GM12878 (cell line): Measurements from ENCODE around the gene SLC6A17. TPM values are rescaled to one million over a fixed set of nuclear protein-coding genes. Genes with fewer than 3 reads are reported as not detected.

Experiments
- ATAC-seq: fragments of 200-7000 bp; cut with Tn5 transposase; 3 replicates; pipeline ENCODE4 v1.9.1; 2020; ENCODE audit warnings: mild to moderate bottlenecking, moderate library complexity
- BruUV-seq: library from RNA; stranded (reverse); fragments of 400-500 nt; replicated peaks from 2 replicates; lab custom pipeline; 2021; lab: Mats Ljungman, UMichigan
- CTCF ChIA-PET: fragments of 300-600 bp; sonication (Branson Sonifier 250); formaldehyde crosslinking; extraction: SDS; loops from one replicate; lab custom pipeline; 2021; ENCODE audit warnings: inconsistent platforms; lab: Yijun Ruan, JAX
- POLR2A ChIA-PET: fragments of 350-600 bp; formaldehyde crosslinking; extraction: SDS; loops from one replicate; lab custom pipeline; 2021; ENCODE audit warnings: inconsistent platforms; lab: Charles Lee
- RAD21 ChIA-PET: fragments of 300-600 bp; sonication (Branson Sonifier 250); formaldehyde crosslinking; loops from one replicate; lab custom pipeline; 2023; ENCODE audit warnings: antibody characterized with exemption; ENCODE audit not compliant: unreplicated experiment; lab: Charles Lee
- SMC1A ChIA-PET: fragments of 300-600 bp; sonication (Branson Sonifier 250); formaldehyde crosslinking; loops from one replicate; lab custom pipeline; 2023; ENCODE audit not compliant: unreplicated experiment, uncharacterized antibody; lab: Charles Lee
- DNase-seq: peaks from one replicate; pipeline ENCODE4 v3.0.0-alpha.2; 2011; ENCODE audit warnings: low read depth, low spot score
- FAIRE-seq: peaks from 3 replicates; lab custom pipeline; 2011; peaks lifted over from hg19 to GRCh38; lab: Jason Lieb, UNC
- H2AFZ ChIP-seq: 2 replicates; pipeline ENCODE4 v1.6.0; 2011; ENCODE audit warnings: low read depth, low read length, control low read depth; ENCODE audit not compliant: control insufficient read depth
- H3K27ac ChIP-seq: 2 replicates; pipeline ENCODE4 v1.5.1; 2011; ENCODE audit warnings: control low read depth; ENCODE audit not compliant: control insufficient read depth, insufficient read depth
- H3K27me3 ChIP-seq, 2 experiments: replicated peaks in 1 of 2; 2 replicates each; pipeline versions ENCODE4 v1.6.0 to v1.6.1; 2011; ENCODE audit warnings: low read length in 1 of 2; ENCODE audit not compliant: control insufficient read depth in 2 of 2, insufficient read depth in 2 of 2
- H3K36me3 ChIP-seq, 2 experiments: 2 replicates each; pipeline ENCODE4 v1.5.1; 2011; ENCODE audit warnings: low read length in 1 of 2; ENCODE audit not compliant: control insufficient read depth in 2 of 2, insufficient read depth in 2 of 2
- H3K4me1 ChIP-seq: 2 replicates; pipeline ENCODE4 v1.6.1; 2011; ENCODE audit warnings: mild to moderate bottlenecking, low read length, moderate library complexity, mixed read lengths; ENCODE audit not compliant: control insufficient read depth, insufficient read depth
- H3K4me2 ChIP-seq: 2 replicates; pipeline ENCODE4 v1.6.0; 2011; ENCODE audit warnings: control low read depth; ENCODE audit not compliant: control insufficient read depth, insufficient read depth
- H3K4me3 ChIP-seq: fragments of 200-600 bp; sonication (generic); 2 replicates; pipeline ENCODE4 v1.5.1; 2016
- H3K79me2 ChIP-seq: 2 replicates; pipeline ENCODE4 v1.6.0; 2011; ENCODE audit warnings: low read length; ENCODE audit not compliant: control insufficient read depth, insufficient read depth
- H3K9ac ChIP-seq: 2 replicates; pipeline ENCODE4 v1.8.0; 2011; ENCODE audit warnings: low read length, control low read depth, mixed read lengths; ENCODE audit not compliant: control insufficient read depth, insufficient read depth
- H3K9me3 ChIP-seq: replicated peaks from 3 replicates; pipeline ENCODE4 v1.5.1; 2011; ENCODE audit warnings: mild to moderate bottlenecking, low read length; ENCODE audit not compliant: control insufficient read depth, insufficient read depth
- H4K20me1 ChIP-seq: 2 replicates; pipeline ENCODE4 v1.6.0; 2011; ENCODE audit not compliant: control insufficient read depth, insufficient read depth
- CREB1 ChIP-seq: IDR thresholded peaks from 2 replicates; pipeline ENCODE4 v1.6.1; 2012; ENCODE audit warnings: low read depth, mild to moderate bottlenecking, inconsistent platforms
- FOS ChIP-seq: IDR thresholded peaks from 3 replicates; pipeline ENCODE4 v1.6.1; 2011; ENCODE audit warnings: borderline replicate concordance; ENCODE audit not compliant: insufficient read length; ENCODE audit errors: extremely low read depth
- IKZF1 ChIP-seq: fragments of 450-650 bp; conservative IDR thresholded peaks from 2 replicates; pipeline ENCODE4 v1.6.1; 2017; ENCODE audit warnings: antibody characterized with exemption, mild to moderate bottlenecking
- NRF1 ChIP-seq: conservative IDR thresholded peaks from 2 replicates; pipeline ENCODE4 v1.6.1; 2011; ENCODE audit warnings: mild to moderate bottlenecking, low read depth, low read length, improper control_type of control experiment
- POLR2A ChIP-seq: IDR thresholded peaks from 2 replicates; pipeline ENCODE4 v1.6.1; 2011; ENCODE audit warnings: low read depth, mild to moderate bottlenecking, low read length
- POLR2AphosphoS5 ChIP-seq: IDR thresholded peaks from 2 replicates; pipeline ENCODE4 v1.6.1; 2011; ENCODE audit warnings: mild to moderate bottlenecking, low read length, inconsistent platforms
- WGBS: methylation state at CpG from one replicate; pipeline ENCODE4 v1.1.6; 2016; ENCODE audit warnings: low lambda C conversion rate; ENCODE audit not compliant: insufficient replicate concordance, insufficient coverage; ENCODE audit errors: missing lambda C conversion rate; 5-methylcytosine and 5-hydroxymethylcytosine counted together
- in situ Hi-C: fragments of 300-500 bp; cut with MboI; formaldehyde crosslinking; loops from 9 replicates; pipeline ENCODE4 v1.14.3; 2018; ENCODE audit warnings: mixed read lengths
- intact Hi-C: fragments of 100-400 bp; cut with micrococcal nuclease; formaldehyde crosslinking; loops from one replicate; pipeline ENCODE4 v1.14.2; 2022; ENCODE audit not compliant: unreplicated experiment
- polyA plus RNA-seq, 11 experiments: library from polyadenylated mRNA; depleted of rRNA in 4 of 11; unstranded in 6 of 11; stranded (reverse) in 5 of 11; fragments of >200 nt; fragmentation: Nextera tagmentation in 4 of 11; fragmentation: Illumina TruSeq in 1 of 11; extraction: Ambion mirVana in 4 of 11; extraction: Trizol in 1 of 11; gene quantifications; 1 replicate in 1 of 11; 2 replicates in 10 of 11; pipeline versions ENCODE4 v1.2.1 to v1.2.3, GENCODE V29; 2011 to 2016; ENCODE audit warnings: inconsistent platforms in 2 of 11, missing spikeins in 2 of 11, low read depth in 1 of 11
- total RNA-seq, 4 experiments: library from RNA; depleted of rRNA in 3 of 4; stranded (reverse); fragments of >200 nt in 3 of 4; fragmentation: Illumina TruSeq in 1 of 4; extraction: Trizol in 1 of 4; gene quantifications; 2 replicates each; pipeline versions ENCODE4 v1.2.1 to v1.2.3, GENCODE V29; 2013 to 2021
- TF ChIP-seq, protein P1 (sequence below): fragments of 450-650 bp; IDR thresholded peaks from 2 replicates; pipeline ENCODE4 v1.6.1; 2017; ENCODE audit warnings: antibody characterized with exemption, mild to moderate bottlenecking, moderate library complexity
- TF ChIP-seq, protein P2 (sequence below): fragments of 450-650 bp; IDR thresholded peaks from 2 replicates; pipeline ENCODE4 v1.6.1; 2017; ENCODE audit warnings: mild to moderate bottlenecking, moderate library complexity
- TF ChIP-seq, protein P3 (sequence below): fragments of 450-650 bp; IDR thresholded peaks from 2 replicates; pipeline ENCODE4 v1.6.1; 2017; ENCODE audit warnings: mild to moderate bottlenecking
- TF ChIP-seq, protein P4 (sequence below), 3 experiments: IDR thresholded peaks in 2 of 3; conservative IDR thresholded peaks in 1 of 3; 2 replicates each; pipeline ENCODE4 v1.5.1; 2011; ENCODE audit warnings: low read depth in 3 of 3, low read length in 3 of 3, mild to moderate bottlenecking in 3 of 3, control low read depth in 2 of 3, moderate library complexity in 2 of 3, inconsistent platforms in 1 of 3, mixed read lengths in 1 of 3; ENCODE audit not compliant: control insufficient read depth in 2 of 3, insufficient read depth in 1 of 3; ENCODE audit errors: extremely low read depth in 1 of 3

Gene SLC6A17
- total and polyA plus RNA-seq, 10 of the 15 experiments (the other 5 are each of a cell fraction or from before 2014, with no cell fraction given): not detected

DNA sequence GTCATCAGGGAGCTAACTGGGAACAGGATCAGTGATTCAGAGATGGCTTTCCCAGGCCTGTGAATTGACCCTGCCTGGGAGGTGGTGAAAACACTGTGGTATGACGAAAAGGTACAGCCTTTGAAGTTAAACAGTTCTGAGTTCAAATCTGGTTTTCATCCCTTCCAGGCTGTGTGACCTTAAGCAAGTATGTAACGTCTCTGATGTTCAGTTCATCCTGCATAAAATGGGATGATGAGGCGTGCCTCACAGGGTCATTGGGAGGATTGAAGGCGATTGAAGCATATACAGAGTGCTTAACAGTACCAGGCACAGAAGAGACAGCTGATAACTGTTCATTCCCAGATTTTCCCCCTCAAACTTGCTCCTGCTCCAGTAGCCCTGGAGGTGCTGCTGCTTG, 70.8 kb downstream of the SLC6A17 start (continued):
- TF ChIP-seq, protein P1, sequence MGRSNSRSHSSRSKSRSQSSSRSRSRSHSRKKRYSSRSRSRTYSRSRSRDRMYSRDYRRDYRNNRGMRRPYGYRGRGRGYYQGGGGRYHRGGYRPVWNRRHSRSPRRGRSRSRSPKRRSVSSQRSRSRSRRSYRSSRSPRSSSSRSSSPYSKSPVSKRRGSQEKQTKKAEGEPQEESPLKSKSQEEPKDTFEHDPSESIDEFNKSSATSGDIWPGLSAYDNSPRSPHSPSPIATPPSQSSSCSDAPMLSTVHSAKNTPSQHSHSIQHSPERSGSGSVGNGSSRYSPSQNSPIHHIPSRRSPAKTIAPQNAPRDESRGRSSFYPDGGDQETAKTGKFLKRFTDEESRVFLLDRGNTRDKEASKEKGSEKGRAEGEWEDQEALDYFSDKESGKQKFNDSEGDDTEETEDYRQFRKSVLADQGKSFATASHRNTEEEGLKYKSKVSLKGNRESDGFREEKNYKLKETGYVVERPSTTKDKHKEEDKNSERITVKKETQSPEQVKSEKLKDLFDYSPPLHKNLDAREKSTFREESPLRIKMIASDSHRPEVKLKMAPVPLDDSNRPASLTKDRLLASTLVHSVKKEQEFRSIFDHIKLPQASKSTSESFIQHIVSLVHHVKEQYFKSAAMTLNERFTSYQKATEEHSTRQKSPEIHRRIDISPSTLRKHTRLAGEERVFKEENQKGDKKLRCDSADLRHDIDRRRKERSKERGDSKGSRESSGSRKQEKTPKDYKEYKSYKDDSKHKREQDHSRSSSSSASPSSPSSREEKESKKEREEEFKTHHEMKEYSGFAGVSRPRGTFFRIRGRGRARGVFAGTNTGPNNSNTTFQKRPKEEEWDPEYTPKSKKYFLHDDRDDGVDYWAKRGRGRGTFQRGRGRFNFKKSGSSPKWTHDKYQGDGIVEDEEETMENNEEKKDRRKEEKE: no peak
- no peak for TF ChIP-seq CREB1
- TF ChIP-seq NRF1: no peak
- TF ChIP-seq IKZF1: no peak
- TF ChIP-seq POLR2A: no peak
- TF ChIP-seq, protein P2, sequence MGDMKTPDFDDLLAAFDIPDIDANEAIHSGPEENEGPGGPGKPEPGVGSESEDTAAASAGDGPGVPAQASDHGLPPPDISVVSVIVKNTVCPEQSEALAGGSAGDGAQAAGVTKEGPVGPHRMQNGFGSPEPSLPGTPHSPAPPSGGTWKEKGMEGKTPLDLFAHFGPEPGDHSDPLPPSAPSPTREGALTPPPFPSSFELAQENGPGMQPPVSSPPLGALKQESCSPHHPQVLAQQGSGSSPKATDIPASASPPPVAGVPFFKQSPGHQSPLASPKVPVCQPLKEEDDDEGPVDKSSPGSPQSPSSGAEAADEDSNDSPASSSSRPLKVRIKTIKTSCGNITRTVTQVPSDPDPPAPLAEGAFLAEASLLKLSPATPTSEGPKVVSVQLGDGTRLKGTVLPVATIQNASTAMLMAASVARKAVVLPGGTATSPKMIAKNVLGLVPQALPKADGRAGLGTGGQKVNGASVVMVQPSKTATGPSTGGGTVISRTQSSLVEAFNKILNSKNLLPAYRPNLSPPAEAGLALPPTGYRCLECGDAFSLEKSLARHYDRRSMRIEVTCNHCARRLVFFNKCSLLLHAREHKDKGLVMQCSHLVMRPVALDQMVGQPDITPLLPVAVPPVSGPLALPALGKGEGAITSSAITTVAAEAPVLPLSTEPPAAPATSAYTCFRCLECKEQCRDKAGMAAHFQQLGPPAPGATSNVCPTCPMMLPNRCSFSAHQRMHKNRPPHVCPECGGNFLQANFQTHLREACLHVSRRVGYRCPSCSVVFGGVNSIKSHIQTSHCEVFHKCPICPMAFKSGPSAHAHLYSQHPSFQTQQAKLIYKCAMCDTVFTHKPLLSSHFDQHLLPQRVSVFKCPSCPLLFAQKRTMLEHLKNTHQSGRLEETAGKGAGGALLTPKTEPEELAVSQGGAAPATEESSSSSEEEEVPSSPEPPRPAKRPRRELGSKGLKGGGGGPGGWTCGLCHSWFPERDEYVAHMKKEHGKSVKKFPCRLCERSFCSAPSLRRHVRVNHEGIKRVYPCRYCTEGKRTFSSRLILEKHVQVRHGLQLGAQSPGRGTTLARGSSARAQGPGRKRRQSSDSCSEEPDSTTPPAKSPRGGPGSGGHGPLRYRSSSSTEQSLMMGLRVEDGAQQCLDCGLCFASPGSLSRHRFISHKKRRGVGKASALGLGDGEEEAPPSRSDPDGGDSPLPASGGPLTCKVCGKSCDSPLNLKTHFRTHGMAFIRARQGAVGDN: no peak

DNA sequence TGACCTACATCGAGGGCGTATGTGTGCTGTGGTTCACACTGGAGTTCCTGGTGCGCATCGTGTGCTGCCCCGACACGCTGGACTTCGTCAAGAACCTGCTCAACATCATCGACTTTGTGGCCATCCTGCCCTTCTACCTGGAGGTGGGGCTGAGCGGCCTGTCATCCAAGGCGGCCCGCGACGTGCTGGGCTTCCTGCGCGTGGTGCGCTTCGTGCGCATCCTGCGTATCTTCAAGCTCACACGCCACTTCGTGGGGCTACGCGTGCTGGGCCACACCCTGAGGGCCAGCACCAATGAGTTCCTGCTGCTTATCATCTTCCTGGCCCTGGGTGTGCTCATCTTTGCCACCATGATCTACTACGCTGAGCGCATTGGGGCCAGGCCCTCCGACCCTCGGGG, 72.8 kb downstream of the SLC6A17 start:
- Histone ChIP-seq H3K9me3 (no peaks in the 10 kb centered on the region), H3K4me3 (no peak overlapping the region), H4K20me1 (no peaks in the 10 kb centered on the region), H3K4me2 (no peak overlapping the region), H3K36me3 (no peaks in the 10 kb centered on the region), H2AFZ (no peak overlapping the region), H3K27ac (no peak overlapping the region), H3K4me1 (no peaks in the 10 kb centered on the region), H3K9ac (no peak overlapping the region), H3K79me2 (no peaks in the 10 kb centered on the region), H3K27me3 (no peaks in the 10 kb centered on the region; a peak in 1 of 4 replicates)
- 87% methylated on average over 27 of the region's 27 CpGs for WGBS
- CTCF ChIA-PET: interaction anchor here (2.4 kb wide), 1 partner anchor 15 kb away, joined by 8 read pairs; no protein-coding TSS in a partner anchor
- in situ Hi-C loops (no loop called here), intact Hi-C loops (no loop called here)
- RAD21 ChIA-PET: no interaction called here
- ATAC-seq: no peak
- no peak for FAIRE-seq
- POLR2A ChIA-PET: no interaction called here
- BruUV-seq: no TSS peak
- DNase-seq: no peak
- SMC1A ChIA-PET: no interaction called here
- TF ChIP-seq POLR2AphosphoS5: no peak
- TF ChIP-seq, protein P3, sequence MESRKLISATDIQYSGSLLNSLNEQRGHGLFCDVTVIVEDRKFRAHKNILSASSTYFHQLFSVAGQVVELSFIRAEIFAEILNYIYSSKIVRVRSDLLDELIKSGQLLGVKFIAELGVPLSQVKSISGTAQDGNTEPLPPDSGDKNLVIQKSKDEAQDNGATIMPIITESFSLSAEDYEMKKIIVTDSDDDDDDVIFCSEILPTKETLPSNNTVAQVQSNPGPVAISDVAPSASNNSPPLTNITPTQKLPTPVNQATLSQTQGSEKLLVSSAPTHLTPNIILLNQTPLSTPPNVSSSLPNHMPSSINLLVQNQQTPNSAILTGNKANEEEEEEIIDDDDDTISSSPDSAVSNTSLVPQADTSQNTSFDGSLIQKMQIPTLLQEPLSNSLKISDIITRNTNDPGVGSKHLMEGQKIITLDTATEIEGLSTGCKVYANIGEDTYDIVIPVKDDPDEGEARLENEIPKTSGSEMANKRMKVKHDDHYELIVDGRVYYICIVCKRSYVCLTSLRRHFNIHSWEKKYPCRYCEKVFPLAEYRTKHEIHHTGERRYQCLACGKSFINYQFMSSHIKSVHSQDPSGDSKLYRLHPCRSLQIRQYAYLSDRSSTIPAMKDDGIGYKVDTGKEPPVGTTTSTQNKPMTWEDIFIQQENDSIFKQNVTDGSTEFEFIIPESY: no peak
- TF ChIP-seq, protein P4, sequence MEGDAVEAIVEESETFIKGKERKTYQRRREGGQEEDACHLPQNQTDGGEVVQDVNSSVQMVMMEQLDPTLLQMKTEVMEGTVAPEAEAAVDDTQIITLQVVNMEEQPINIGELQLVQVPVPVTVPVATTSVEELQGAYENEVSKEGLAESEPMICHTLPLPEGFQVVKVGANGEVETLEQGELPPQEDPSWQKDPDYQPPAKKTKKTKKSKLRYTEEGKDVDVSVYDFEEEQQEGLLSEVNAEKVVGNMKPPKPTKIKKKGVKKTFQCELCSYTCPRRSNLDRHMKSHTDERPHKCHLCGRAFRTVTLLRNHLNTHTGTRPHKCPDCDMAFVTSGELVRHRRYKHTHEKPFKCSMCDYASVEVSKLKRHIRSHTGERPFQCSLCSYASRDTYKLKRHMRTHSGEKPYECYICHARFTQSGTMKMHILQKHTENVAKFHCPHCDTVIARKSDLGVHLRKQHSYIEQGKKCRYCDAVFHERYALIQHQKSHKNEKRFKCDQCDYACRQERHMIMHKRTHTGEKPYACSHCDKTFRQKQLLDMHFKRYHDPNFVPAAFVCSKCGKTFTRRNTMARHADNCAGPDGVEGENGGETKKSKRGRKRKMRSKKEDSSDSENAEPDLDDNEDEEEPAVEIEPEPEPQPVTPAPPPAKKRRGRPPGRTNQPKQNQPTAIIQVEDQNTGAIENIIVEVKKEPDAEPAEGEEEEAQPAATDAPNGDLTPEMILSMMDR (IDR thresholded peaks at IDR 0.05 in 2 of 3, conservative IDR thresholded peaks at IDR 0.05 in 1 of 3; ENCODE audit: control insufficient read depth in 2 of 3, extremely low read depth in 1 of 3, insufficient read depth in 1 of 3, low read depth in 3 of 3, low read length in 3 of 3): no peak
- TF ChIP-seq FOS: no peak
